HG03135 (cell line): Measurements from ENCODE around the gene APOOL.
"Not testable (repeated sequence)": the region's sequence is repeated elsewhere in the genome, so short reads cannot be mapped to it uniquely, and the experiment has no call there.

Experiments
- ATAC-seq: cut with Tn5 transposase; IDR thresholded peaks from one replicate; pipeline ENCODE4 v1.9.1; 2021; ENCODE audit warnings: mild to moderate bottlenecking, moderate library complexity; ENCODE audit not compliant: unreplicated experiment

APOOL gene

DNA sequence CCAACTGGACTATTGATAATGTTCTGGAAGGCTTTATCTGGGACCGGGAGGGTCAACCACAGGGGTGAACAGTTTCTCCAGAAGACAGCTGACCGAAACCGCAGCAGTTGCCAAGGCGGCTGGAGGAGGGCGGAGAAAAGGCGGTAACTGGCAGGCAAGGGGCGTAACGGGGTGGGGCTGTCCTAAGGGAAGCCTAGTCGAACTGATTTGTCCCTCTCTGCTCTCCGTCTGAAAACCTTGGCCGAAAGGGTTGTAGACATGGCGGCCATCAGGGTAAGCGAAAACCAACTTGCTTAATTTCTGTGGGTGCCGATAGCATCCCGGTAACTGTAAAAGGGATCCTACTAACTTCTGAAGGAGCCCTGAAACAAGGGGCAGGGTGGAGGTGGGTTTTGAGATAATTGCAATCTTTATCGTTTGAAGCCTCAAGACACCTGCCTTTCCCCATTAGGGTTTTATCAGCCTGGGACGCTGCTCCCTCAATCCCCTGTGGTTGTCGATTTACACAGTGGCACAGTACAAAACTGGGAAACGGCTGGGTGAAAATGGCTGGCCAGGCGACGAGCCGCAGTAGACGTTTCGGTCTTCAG lies at the start of gene APOOL:
Gene APOOL, plus strand, starts transcription at position 223 of the 590 bp plus-strand sequence. Its CDS starts 36 bp downstream, at position 259.
- ATAC-seq, result peak; percentile 95

DNA sequence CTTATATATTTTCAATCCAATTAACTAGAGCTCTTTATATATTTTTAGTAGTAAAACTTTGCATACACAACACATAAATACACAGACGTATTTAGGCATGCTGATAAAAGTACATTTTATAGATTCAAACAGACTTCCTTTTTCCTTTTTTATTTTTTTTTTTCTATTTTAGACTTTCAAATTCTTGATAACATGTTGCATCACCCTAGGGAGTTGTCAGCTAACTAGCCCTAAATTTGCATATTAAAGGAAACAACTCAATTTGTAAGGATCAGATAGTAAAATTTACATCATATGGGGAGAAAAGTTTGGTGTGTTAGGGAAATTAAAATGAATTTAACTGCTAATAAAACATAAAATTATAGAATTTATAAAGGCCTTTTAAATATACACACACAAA lies 47.4 kb upstream of the APOOL start:
- ATAC-seq, result no peak

DNA sequence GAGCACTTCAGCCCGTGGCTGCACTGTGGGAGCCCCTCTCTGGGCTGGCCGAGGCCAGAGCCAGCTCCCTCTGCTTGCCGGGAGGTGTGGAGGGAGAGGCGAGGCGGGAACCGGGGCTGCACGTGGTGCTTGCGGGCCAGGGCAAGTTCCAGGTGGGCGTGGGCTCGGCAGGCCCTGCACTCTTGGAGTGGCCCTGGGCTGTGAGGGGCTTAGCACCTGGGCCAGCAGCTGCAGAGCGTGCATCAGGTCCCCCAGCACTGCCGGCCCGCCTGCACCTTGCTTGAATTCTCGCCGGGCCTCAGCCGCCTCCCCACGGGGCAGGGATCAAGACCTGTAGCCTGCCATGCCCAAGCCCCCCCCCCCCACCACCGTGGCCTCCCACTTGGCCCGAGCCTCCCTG lies 28.9 kb upstream of the APOOL start:
- ATAC-seq, result no peak

DNA sequence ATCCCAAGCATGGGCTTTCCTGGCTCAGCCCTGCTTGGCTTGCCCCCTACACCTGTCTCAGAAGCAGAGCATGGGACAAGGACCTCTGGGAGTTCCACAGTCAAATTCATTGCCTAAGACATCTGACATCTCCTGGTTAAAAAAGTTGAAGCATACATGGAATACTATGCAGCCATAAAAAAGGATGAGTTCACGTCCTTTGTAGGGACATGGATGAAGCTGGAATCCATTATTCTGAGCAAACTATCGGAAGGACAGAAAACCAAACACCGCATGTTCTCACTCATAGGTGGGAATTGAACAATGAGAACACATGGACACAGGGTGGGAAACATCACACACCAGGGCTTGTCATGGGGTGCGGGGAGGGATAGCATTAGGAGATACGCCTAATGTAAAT lies 11.9 kb upstream of the APOOL start:
- not testable (repeated sequence) for ATAC-seq

DNA sequence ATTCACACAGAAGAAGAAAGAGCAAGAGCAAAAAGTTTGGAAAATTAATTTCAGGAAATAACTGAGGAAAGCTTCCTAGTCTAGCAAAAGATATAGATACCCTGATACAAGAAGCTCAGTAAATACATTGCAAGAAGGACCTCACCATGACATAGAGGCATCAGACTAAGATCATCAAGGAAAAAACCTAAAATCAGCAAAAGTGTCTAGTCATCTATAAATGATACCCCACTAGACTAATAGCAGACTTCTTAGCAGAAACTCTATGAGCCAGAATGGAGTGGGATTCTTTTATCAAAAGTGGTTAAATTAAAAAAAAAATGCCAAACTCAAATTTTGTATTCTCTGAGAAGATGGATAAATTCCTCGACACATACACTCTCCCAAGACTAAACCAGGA lies 10.5 kb upstream of the APOOL start:
- ATAC-seq, result no peak

GRCh38 chrX:85001344-85001743 lies 2.3 kb upstream of the APOOL start:
- ATAC-seq, result no peak

- no peak for ATAC-seq
These were observed 578 bp downstream of the APOOL start for GRCh38 chrX:85004255-85004654.

DNA sequence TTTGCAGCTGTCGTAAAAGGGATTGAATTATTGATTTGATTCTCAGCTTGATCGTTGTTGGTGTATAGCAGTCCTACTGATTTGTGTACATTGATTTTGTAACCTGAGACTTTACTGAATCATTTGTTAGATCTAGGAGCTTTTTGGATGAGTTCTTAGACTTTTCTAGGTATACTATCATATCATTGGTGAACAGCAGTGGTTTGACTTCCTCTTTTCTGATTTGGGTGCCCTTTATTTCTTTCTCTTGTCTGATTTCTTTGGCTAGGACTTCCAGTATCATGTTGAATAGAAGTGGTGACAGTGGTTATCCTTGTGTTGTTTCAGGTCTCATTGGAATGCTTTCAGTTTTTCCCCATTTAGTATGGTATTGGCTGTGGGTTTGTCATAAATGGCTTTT lies 8.4 kb downstream of the APOOL start:
- no peak for ATAC-seq

- not testable (repeated sequence) for ATAC-seq
These were observed 11.7 kb downstream of the APOOL start for GRCh38 chrX:85015351-85015750.

DNA sequence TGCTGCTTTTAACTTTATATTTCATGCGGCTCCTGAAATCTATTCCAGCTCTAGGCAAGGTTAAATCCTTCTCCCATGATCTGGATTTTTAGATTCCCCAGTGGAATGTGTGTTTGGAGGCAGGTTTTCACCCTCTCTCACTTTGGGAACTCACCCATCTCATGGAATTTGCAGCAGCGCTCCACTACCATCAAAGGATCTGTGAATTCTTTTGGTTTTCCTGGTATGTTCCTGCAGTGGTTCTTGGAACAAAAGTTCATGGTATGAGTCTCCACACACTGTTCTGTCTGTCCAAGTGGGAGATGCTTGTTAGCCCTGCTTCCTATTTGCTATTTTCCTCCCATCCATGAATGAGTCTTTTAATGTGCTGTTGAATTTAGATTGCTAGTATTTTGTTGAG lies 14.0 kb downstream of the APOOL start:
- no peak for ATAC-seq

DNA sequence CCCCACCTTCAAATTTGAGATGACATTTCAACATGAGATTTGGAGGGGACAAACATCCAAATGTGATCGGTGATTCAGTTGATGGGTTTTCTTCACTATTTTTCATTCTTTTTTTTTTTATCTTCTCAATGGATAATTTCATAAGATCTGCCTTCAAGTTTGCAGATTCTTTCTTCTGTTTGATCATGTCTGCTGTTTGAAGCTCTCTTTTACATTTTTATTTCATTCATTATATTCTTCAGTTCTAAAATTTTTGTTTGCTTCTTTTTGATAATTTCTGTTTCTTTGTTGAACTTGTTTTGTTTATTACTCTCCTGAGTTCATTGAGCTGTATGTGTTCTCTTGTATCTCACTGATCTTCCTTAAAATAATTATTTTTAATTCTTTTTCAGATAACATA lies 14.8 kb downstream of the APOOL start:
- no peak for ATAC-seq

GRCh38 chrX:85020216-85020615 lies 16.5 kb downstream of the APOOL start:
- no peak for ATAC-seq

DNA sequence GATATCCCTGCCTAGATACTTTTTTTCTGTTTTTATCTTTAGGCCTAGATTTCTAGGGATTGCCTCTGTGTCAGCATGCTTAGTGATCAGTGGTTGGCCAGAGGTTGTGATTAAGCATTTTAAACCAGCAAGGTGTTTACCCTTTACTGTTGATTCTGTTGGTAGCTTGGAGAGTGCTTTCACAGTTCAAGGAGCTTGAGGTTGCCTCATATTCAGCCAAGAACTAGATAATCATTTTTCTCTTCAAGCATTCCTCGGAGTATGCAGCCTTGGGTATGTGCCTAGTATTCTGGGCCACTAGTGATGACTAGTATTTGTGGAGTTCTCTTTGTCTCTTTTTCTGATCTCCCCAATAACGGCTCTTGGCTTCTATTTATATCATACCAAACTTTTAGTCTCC lies 20.4 kb downstream of the APOOL start:
- no peak for ATAC-seq

DNA sequence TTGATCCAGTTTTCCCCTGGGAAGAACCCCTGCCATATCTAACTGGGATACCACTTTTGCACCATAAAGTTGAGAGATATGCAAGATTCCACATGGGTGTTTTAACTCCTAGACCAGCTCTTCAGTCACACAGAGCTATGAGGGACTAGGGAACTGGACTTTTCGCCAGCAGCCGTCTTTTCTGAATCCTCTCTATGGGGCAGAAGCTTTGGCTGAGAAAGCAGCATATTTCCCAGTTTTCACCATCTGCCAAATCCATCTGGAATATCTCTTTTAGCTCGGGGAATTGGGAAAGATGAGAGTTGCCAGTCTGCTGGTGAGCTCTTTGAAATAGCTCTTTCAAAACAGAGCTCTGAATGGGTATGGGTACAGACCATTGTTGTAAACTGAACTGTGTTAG lies 20.9 kb downstream of the APOOL start:
- no peak for ATAC-seq

GRCh38 chrX:85026170-85026569 lies 22.5 kb downstream of the APOOL start:
- ATAC-seq, result no peak

GRCh38 chrX:85029043-85029442 lies 25.4 kb downstream of the APOOL start:
- no peak for ATAC-seq

- no peak for ATAC-seq
These were observed 27.8 kb downstream of the APOOL start for GRCh38 chrX:85031505-85031904.

DNA sequence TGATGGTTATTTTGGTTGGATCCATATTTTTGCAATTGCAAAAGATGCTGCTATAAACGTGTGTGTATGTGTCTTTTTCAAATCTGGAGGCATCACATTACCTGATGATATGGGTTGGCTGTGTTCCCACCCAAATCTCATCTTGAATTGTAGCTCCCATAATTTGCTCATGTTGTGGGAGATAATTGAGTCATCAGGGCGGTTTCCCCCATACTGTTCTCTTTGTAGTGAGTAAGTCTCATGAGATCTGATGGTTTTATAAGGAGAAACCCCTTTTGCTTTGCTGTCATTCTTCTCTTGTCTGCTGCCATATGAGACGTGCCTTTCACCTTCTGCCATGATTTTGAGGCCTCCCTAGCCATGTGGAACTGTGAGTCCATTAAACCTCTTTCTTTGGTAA lies 33.4 kb downstream of the APOOL start:
- no peak for ATAC-seq

GRCh38 chrX:85051627-85052026 lies 48.0 kb downstream of the APOOL start:
- no peak for ATAC-seq

GRCh38 chrX:85052205-85052604 lies 48.5 kb downstream of the APOOL start:
- ATAC-seq, result no peak

- ATAC-seq, result no peak
These were observed 49.1 kb downstream of the APOOL start for GRCh38 chrX:85052636-85053343.

- ATAC-seq, result peak; percentile 67
These were observed 62.0 kb downstream of the APOOL start for GRCh38 chrX:85065512-85066198.
